Skeletal muscle tissue (tissue), 4 donors: ENCODE data around the gene ANKRD44. TPM values are rescaled to one million over a fixed set of nuclear protein-coding genes. Genes with fewer than 3 reads are reported as not detected.

Source experiments
- H3K27ac ChIP-seq: one replicate; pipeline ENCODE4 v1.7.0; 2013; ENCODE audit warnings: mild to moderate bottlenecking, low read depth, low read length, inconsistent platforms
- H3K27me3 ChIP-seq, 3 donors: one replicate each; pipeline ENCODE4 v1.7.0; 2013; ENCODE audit warnings: low read length in 3 of 3; ENCODE audit not compliant: control insufficient read depth in 3 of 3, insufficient read depth in 3 of 3
- H3K36me3 ChIP-seq, 3 donors: one replicate each; pipeline ENCODE4 v1.7.0; 2013; ENCODE audit warnings: low read length in 3 of 3; ENCODE audit not compliant: control insufficient read depth in 3 of 3, insufficient read depth in 3 of 3
- H3K4me1 ChIP-seq, 3 donors: one replicate each; pipeline ENCODE4 v1.7.0; 2013; ENCODE audit warnings: low read length in 3 of 3, mild to moderate bottlenecking in 3 of 3; ENCODE audit not compliant: control insufficient read depth in 3 of 3, insufficient read depth in 3 of 3
- H3K4me3 ChIP-seq, 3 donors: one replicate each; pipeline ENCODE4 v1.7.0; 2013; ENCODE audit warnings: low read length in 3 of 3
- H3K9ac ChIP-seq, 3 donors: one replicate each; pipeline ENCODE4 v1.7.0; 2013; ENCODE audit warnings: low read length in 3 of 3, mild to moderate bottlenecking in 3 of 3, moderate library complexity in 2 of 3, low read depth in 1 of 3
- H3K9me3 ChIP-seq, 3 donors: one replicate each; pipeline ENCODE4 v1.7.0; 2013; ENCODE audit warnings: low read length in 3 of 3; ENCODE audit not compliant: control insufficient read depth in 3 of 3
- total RNA-seq: library from RNA; depleted of rRNA; stranded (reverse); fragments of >200 nt; gene quantifications from one replicate; pipeline ENCODE4 v1.2.3, GENCODE V29; 2014
- donor health status: Osteomylitis.

The ANKRD44 gene
- total RNA-seq, 1 donor from 2014 or later = 26.6 TPM

DNA sequence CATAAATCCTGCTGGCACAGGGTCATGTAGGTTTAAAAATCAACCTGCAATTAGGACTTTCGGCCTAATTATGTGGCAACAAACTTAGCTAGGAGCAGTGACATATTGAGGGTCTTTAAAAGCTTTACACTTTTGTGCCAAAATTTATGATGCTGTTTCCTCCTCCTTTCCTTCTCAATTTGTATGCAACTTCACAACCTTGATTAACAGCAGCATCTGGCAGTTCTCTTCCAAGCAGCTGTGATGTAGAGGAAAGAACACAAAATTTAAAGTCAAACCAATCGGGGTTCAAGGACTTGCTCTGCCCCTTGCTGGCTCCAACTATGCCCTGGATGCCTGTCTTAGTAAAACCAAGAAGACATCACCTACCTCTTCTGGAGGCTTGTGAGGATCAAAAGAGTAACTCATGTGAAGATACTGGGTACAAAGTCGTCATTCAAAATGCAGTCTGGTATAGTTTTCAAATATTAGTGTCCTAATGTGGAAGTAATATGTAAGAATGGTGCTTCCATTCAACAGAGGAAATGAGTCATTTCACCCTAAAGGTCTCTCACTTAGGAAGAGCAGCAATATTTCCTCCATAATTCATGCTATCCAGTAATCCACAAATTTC lies 94.7 kb downstream of the ANKRD44 start:
- H3K36me3 ChIP-seq = no peaks in the 10 kb centered on the region
- H3K9me3 ChIP-seq = no peaks in the 10 kb centered on the region
- H3K27me3 ChIP-seq = no peaks in the 10 kb centered on the region
- peaks cover 0 to 9% (median 2%) of the 10 kb centered on the region in 3 donors for H3K4me1 ChIP-seq
- no peak overlapping the region for H3K9ac ChIP-seq
- H3K4me3 ChIP-seq = no peak overlapping the region
- peak overlapping the region; percentile 4 for H3K27ac ChIP-seq

DNA sequence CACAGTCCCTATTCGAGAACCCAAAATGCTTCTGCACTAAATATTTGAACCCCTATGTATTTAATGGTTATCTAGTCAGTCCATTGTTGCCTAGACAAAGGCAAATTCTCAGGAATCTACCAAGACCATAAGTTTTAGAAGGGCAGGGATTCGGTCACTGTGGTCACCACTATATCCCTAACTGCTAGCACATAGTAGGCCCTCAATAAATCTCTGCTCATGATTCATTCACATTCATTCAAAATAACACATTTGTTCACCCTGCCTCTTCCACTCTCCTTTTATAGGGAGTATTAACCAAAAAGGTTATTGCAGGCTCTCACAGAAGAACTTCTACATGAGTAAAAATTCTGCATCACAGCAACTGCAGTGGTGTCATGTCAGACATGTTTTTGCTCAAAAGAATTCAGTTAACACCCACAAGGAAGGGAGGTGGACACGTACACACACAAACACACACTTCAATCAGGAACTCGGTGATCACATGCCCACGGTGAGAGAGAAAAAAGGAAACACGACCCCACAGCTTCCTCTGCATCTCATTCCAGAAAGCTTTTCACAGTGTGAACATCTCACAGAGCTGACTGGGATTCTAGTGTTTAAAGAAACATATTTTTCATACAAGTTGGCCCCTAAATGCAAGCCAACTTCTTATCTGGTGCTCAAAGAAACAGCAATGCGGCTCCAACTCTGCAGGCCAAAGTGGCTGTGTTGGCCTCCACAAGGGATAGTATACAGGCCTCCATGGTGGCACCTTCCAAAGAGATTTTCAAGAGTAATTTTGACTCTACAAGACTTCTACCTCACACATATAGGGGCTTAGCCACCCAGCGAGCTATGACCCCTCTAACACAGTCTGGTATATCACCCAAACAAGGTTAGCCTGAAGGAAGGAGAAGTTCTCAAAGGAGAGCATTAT lies 98.0 kb downstream of the ANKRD44 start:
- no peaks in the 10 kb centered on the region for H3K36me3 ChIP-seq
- H3K9me3 ChIP-seq = no peaks in the 10 kb centered on the region
- H3K4me3 ChIP-seq = no peak overlapping the region
- H3K27ac ChIP-seq = no peak overlapping the region
- H3K9ac ChIP-seq = no peak overlapping the region
- no peaks in the 10 kb centered on the region for H3K27me3 ChIP-seq
- H3K4me1 ChIP-seq = peaks cover 0 to 17% (median 2%) of the 10 kb centered on the region in 3 donors

DNA sequence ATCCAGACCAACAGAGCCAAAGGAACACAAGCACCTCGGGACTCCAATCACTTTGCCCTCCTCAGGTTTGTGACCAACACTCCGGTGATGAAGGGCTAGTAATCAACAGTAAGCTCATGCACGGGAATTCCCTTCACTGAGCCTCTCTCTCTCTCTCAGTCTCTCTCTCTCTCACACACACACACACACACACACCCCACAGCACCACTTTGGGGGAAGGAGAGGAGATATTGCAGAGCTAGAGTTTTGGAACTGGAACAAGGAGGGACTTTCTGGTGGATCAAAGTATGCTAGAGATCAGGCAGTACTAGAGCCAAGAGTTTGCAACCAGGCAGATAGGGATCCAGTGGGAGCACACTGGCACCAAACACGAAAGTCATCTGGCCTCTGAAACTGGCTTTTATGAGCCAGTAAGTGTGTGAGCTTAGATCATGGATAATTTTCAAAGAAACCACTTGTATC lies 98.7 kb downstream of the ANKRD44 start:
- H3K27ac ChIP-seq = no peak overlapping the region

DNA sequence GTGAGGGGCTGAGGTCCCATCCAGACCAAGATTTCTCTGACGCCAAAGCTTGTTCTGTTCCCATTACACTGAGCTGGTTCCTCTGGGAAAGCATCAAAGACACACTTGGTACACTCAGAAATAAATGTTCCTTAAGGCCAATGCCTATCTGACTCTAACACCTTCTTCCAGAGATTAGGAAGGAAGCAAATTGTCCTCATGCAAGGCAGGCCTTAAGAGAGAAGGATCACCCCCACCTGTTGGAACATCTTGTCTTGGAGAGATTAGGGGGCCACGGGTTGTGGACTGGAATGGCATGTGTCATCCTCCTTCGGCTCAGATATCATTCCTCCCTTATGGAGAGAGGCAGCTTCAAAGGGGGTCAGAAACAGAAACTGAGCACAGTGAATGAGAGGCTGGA lies 100.2 kb downstream of the ANKRD44 start:
- Histone ChIP-seq H3K27ac (no peak overlapping the region), H3K4me1 (peaks cover 0 to 17% (median 2%) of the 10 kb centered on the region in 3 donors), H3K36me3 (no peaks in the 10 kb centered on the region), H3K4me3 (no peak overlapping the region), H3K9ac (no peak overlapping the region), H3K9me3 (no peaks in the 10 kb centered on the region), H3K27me3 (no peaks in the 10 kb centered on the region)

More for the DNA sequence above, 98.7 kb downstream of the ANKRD44 start:
- Histone ChIP-seq H3K9me3 (no peaks in the 10 kb centered on the region), H3K27me3 (no peaks in the 10 kb centered on the region), H3K9ac (no peak overlapping the region), H3K36me3 (no peaks in the 10 kb centered on the region), H3K4me3 (no peak overlapping the region), H3K4me1 (peaks cover 0 to 17% (median 2%) of the 10 kb centered on the region in 3 donors)

DNA sequence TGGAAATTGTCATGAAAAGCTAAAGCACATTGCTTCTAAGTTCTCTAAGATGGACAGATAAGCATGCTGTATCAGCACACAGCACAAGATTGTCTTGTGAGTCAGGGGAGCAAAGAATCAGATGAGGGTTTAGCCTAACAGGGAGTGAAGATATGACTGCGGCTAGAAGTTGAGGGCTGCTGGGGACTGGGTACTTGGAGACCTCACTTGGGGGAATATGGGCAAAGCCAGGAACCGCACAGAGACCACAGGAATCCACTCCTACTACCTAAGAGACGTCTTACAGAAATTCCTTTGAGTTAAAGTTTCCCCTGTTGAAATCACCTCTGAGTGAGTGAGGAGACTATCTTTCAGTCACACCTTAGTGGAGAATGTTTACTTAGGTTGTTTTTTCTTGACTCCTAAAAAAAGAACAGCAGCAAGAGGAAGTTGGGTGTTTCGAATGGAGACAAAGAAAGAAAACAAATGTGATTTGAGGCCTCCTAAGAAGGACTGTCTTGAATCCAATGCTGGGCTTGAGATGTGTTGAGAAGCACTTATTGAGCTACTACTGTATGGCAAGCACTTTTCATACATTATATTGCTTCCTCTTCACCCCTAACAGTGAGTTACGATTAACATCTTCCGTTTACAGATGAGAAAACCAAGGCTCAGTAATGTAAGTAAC lies 100.7 kb downstream of the ANKRD44 start:
- no peaks in the 10 kb centered on the region for H3K9me3 ChIP-seq
- H3K4me1 ChIP-seq = peaks cover 0 to 21% (median 7%) of the 10 kb centered on the region in 3 donors
- no peaks in the 10 kb centered on the region for H3K27me3 ChIP-seq
- no peaks in the 10 kb centered on the region for H3K36me3 ChIP-seq
- H3K4me3 ChIP-seq = no peak overlapping the region
- no peak overlapping the region for H3K27ac ChIP-seq
- H3K9ac ChIP-seq = no peak overlapping the region

DNA sequence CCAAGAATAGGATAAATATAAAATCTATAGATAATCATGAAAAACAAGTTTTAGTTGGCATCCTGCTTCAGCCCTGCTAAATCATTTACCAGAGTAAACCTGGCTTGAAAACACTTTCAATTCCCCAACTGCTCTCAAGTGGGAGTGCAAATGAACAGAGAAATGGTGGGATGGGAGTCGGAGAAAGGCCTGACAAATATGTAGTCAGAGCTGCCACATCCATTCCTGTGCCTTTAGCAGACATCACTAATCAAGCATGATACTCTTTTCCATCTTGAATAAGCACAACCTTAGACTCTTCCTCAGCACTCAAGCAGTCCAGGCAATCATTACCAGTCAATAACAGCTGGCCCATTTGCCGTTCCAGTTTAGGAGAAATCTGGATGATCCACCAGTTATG lies 101.3 kb downstream of the ANKRD44 start:
- no peak overlapping the region for H3K27ac ChIP-seq
- H3K9me3 ChIP-seq = no peaks in the 10 kb centered on the region
- H3K36me3 ChIP-seq = no peaks in the 10 kb centered on the region
- no peak overlapping the region for H3K9ac ChIP-seq
- H3K4me3 ChIP-seq = no peak overlapping the region
- H3K4me1 ChIP-seq = peaks cover 0 to 23% (median 10%) of the 10 kb centered on the region in 3 donors
- no peaks in the 10 kb centered on the region for H3K27me3 ChIP-seq

DNA sequence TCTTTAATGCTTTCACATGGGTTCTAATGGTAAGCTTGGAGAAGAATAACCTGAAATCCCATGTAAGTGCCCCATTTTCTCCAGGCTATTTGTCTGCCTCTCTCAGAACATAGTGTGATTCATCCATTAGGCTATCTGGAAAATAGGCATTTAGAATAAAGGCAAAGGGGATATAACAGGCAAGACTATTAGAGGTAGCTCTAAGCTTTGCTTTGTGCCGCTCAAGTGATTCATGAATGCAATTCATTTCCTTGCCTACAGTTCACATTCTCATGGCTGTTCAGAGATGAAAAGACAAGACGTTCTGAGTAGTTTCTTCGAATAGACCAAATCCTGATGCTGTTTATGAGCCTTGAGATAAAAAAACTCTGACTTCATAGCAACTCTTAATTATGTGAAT lies 101.7 kb downstream of the ANKRD44 start:
- no peak overlapping the region for H3K27ac ChIP-seq

DNA sequence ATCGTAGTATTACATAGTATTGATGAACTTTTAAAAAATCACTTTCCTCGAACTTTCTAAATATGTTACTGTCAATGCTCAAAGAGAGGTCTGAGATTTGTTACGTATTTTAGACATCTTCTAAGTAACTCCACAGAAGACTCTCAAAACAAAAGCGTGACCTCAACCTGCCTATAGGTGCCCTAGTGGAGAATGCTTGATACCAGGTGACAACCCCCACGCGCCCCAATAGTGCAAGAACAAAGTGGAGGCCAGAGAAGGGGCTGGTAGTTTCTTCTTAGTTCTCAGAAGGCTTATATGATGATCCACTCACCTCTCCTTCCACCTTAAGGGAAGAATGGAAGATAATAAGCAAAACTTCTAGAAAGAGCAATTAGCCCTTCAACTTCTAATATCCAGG lies 102.6 kb downstream of the ANKRD44 start:
- H3K36me3 ChIP-seq = no peaks in the 10 kb centered on the region
- H3K4me1 ChIP-seq = peaks cover 0 to 23% (median 10%) of the 10 kb centered on the region in 3 donors
- no peak overlapping the region for H3K27ac ChIP-seq
- no peaks in the 10 kb centered on the region for H3K27me3 ChIP-seq
- no peak overlapping the region for H3K9ac ChIP-seq
- H3K9me3 ChIP-seq = no peaks in the 10 kb centered on the region
- no peak overlapping the region for H3K4me3 ChIP-seq

More for the DNA sequence above, 101.7 kb downstream of the ANKRD44 start:
- H3K27me3 ChIP-seq = no peaks in the 10 kb centered on the region
- H3K9ac ChIP-seq = no peak overlapping the region
- H3K4me1 ChIP-seq = peaks cover 0 to 23% (median 10%) of the 10 kb centered on the region in 3 donors
- H3K9me3 ChIP-seq = no peaks in the 10 kb centered on the region
- no peaks in the 10 kb centered on the region for H3K36me3 ChIP-seq
- H3K4me3 ChIP-seq = no peak overlapping the region

DNA sequence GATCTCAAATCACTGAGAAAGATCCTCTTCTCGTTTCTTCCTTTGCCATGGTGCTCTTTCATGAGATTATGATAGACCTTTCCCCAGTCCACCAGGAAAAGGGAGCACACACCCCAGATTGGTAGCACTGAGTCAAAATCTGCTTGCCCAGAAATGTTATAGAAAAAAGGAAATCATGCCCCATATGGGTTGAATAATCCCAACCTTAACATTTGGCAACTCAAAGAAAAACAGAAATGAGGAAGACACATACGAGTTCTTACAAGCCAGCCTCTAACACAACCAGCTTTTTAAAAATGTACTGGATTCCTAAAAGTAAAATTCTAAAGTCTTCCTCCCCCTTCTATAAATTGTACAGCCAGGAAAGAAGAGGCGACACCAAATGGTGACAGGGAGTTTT lies 103.0 kb downstream of the ANKRD44 start:
- Histone ChIP-seq H3K27ac (no peak overlapping the region), H3K4me3 (no peak overlapping the region), H3K27me3 (no peaks in the 10 kb centered on the region), H3K36me3 (no peaks in the 10 kb centered on the region), H3K9ac (no peak overlapping the region), H3K4me1 (peaks cover 0 to 18% (median 8%) of the 10 kb centered on the region in 3 donors), H3K9me3 (no peaks in the 10 kb centered on the region)
